SK-N-SH treated with all-trans-retinoic acid at 6 μM for 48 hours (cell line): ENCODE measurements around the gene ETV4.

Experiments used
- ATAC-seq: fragments of 200-7000 bp; cut with Tn5 transposase; 3 replicates; pipeline ENCODE4 v1.9.1; 2020; ENCODE audit warnings: mild to moderate bottlenecking, moderate library complexity
- ARNTL ChIP-seq: fragments of 450-650 bp; formaldehyde crosslinking; IDR thresholded peaks from 2 replicates; pipeline ENCODE4 v1.5.0; 2020; ENCODE audit warnings: low read depth, mild to moderate bottlenecking, moderate library complexity, borderline replicate concordance
- BACH2 ChIP-seq: fragments of 250-450 bp; sonication (Bioruptor Pico); IDR thresholded peaks from 2 replicates; pipeline ENCODE4 v1.9.0; 2021; ENCODE audit warnings: mild to moderate bottlenecking, borderline replicate concordance
- CREB5 ChIP-seq: fragments of 250-450 bp; sonication (Bioruptor Pico); IDR thresholded peaks from 2 replicates; pipeline ENCODE4 v1.5.1; 2020; ENCODE audit warnings: low read depth, mild to moderate bottlenecking, moderate library complexity
- CSDC2 ChIP-seq: fragments of 250-450 bp; sonication (Bioruptor Pico); IDR thresholded peaks from 2 replicates; pipeline ENCODE4 v1.5.0; 2020; ENCODE audit warnings: mild to moderate bottlenecking, moderate library complexity
- ESRRG ChIP-seq: fragments of 250-450 bp; sonication (Bioruptor Pico); IDR thresholded peaks from 2 replicates; pipeline ENCODE4 v1.6.1; 2021; ENCODE audit warnings: mild to moderate bottlenecking
- PPARA ChIP-seq: fragments of 250-450 bp; sonication (Bioruptor Pico); IDR thresholded peaks from 2 replicates; pipeline ENCODE4 v1.5.0; 2020; ENCODE audit warnings: mild to moderate bottlenecking, borderline replicate concordance
- RARB ChIP-seq: fragments of 250-450 bp; sonication (Bioruptor Pico); IDR thresholded peaks from 2 replicates; pipeline ENCODE4 v1.8.0; 2021; ENCODE audit warnings: mild to moderate bottlenecking, moderate library complexity
- TCF4 ChIP-seq: fragments of 250-450 bp; sonication (Bioruptor Pico); IDR thresholded peaks from 2 replicates; pipeline ENCODE4 v1.8.0; 2021; ENCODE audit warnings: mild to moderate bottlenecking, moderate library complexity, borderline replicate concordance
- TOX ChIP-seq: fragments of 250-450 bp; sonication (Bioruptor Pico); IDR thresholded peaks from 2 replicates; pipeline ENCODE4 v1.8.0; 2021; ENCODE audit warnings: mild to moderate bottlenecking, moderate library complexity, borderline replicate concordance
- TSHZ2 ChIP-seq: fragments of 250-450 bp; sonication (Bioruptor Pico); IDR thresholded peaks from 2 replicates; pipeline ENCODE4 v1.5.0; 2020; ENCODE audit warnings: mild to moderate bottlenecking, moderate library complexity
- ZC3H10 ChIP-seq: fragments of 250-450 bp; sonication (Bioruptor Pico); IDR thresholded peaks from 2 replicates; pipeline ENCODE4 v1.5.1; 2021; ENCODE audit warnings: mild to moderate bottlenecking, moderate library complexity
- ZFP3 ChIP-seq: fragments of 250-450 bp; sonication (Bioruptor Pico); IDR thresholded peaks from 2 replicates; pipeline ENCODE4 v1.5.0; 2020; ENCODE audit warnings: mild to moderate bottlenecking, moderate library complexity
- ZFP30 ChIP-seq: fragments of 450-650 bp; formaldehyde crosslinking; IDR thresholded peaks from 2 replicates; pipeline ENCODE4 v1.5.0; 2022; ENCODE audit warnings: mild to moderate bottlenecking, moderate library complexity
- ZNF565 ChIP-seq: fragments of 450-650 bp; formaldehyde crosslinking; conservative IDR thresholded peaks from 2 replicates; pipeline ENCODE4 v1.5.0; 2020; ENCODE audit warnings: low read depth, mild to moderate bottlenecking, moderate library complexity
- ZNF70 ChIP-seq: fragments of 450-650 bp; formaldehyde crosslinking; IDR thresholded peaks from 2 replicates; pipeline ENCODE4 v1.5.0; 2020; ENCODE audit warnings: mild to moderate bottlenecking, moderate library complexity
- ZNF8 ChIP-seq: fragments of 450-650 bp; formaldehyde crosslinking; IDR thresholded peaks from 2 replicates; pipeline ENCODE4 v1.5.0; 2020; ENCODE audit warnings: mild to moderate bottlenecking, moderate library complexity
- TF ChIP-seq, protein P1 (sequence below): fragments of 250-450 bp; sonication (Bioruptor Pico); IDR thresholded peaks from 2 replicates; pipeline ENCODE4 v1.8.0; 2020; ENCODE audit warnings: mild to moderate bottlenecking, moderate library complexity, borderline replicate concordance
- TF ChIP-seq, protein P2 (sequence below): fragments of 250-450 bp; sonication (Bioruptor Pico); IDR thresholded peaks from 2 replicates; pipeline ENCODE4 v1.8.0; 2021; ENCODE audit warnings: low read depth, mild to moderate bottlenecking, moderate library complexity, borderline replicate concordance
- TF ChIP-seq, protein P3 (sequence below): fragments of 250-450 bp; sonication (Bioruptor Pico); IDR thresholded peaks from 2 replicates; pipeline ENCODE4 v1.5.1; 2021; ENCODE audit warnings: mild to moderate bottlenecking, moderate library complexity

Gene ETV4

DNA sequence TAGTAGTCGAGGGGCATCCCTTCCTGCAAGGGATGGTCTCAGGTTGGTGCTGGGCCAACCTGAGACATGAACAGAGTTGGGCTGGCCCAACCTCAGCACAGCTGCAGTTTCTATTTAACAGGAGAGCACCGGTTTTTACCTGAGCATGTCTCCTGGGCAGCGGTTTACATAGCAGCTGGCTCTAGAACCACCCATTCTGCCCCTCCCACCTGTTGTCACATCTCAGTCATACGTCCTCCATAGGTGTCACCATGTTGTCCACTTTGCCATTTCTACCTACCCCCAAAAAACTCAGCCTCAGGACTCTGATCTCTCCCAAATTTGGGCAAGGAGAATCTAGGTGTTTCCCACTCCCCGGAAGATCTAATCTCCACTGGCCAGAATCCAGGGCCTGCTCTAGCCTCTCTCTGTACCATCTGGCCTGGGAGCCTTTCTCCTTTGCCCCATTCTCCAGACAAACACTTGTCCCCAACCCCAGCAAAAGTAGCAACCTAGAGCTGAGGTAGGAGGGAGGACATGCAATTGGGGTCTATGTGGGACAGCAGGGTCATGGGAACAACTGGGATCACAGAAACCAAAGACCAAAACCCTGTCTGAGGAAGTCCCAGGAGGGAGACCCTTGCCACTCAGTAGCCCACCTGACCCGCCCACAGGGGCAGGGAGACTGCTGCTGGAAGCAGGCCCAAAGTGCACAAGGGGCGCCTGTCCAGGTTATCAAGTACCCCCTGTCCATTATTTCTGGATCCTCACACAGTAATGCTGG, 19.1 kb downstream of the ETV4 start (continued):
- TF ChIP-seq CREB5 (no peak), ZNF565 (CRISPR knock-in tag) (no peak), CSDC2 (CRISPR knock-in tag) (no peak), ZFP3 (CRISPR knock-in tag) (no peak), RARB (CRISPR knock-in tag) (no peak), PPARA (CRISPR knock-in tag) (no peak), ESRRG (CRISPR knock-in tag) (no peak)
- TF ChIP-seq, protein P1, sequence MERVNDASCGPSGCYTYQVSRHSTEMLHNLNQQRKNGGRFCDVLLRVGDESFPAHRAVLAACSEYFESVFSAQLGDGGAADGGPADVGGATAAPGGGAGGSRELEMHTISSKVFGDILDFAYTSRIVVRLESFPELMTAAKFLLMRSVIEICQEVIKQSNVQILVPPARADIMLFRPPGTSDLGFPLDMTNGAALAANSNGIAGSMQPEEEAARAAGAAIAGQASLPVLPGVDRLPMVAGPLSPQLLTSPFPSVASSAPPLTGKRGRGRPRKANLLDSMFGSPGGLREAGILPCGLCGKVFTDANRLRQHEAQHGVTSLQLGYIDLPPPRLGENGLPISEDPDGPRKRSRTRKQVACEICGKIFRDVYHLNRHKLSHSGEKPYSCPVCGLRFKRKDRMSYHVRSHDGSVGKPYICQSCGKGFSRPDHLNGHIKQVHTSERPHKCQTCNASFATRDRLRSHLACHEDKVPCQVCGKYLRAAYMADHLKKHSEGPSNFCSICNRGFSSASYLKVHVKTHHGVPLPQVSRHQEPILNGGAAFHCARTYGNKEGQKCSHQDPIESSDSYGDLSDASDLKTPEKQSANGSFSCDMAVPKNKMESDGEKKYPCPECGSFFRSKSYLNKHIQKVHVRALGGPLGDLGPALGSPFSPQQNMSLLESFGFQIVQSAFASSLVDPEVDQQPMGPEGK: no peak

- peak; percentile 46 for ATAC-seq
- TF ChIP-seq CSDC2 (CRISPR knock-in tag) (no peak), CREB5 (no peak), ARNTL (CRISPR knock-in tag) (no peak), PPARA (CRISPR knock-in tag) (no peak), ZNF8 (CRISPR knock-in tag) (no peak), BACH2 (CRISPR knock-in tag) (no peak), ZNF565 (CRISPR knock-in tag) (no peak), ZFP30 (CRISPR knock-in tag) (no peak), TOX (CRISPR knock-in tag) (no peak), RARB (CRISPR knock-in tag) (no peak)
Observed at GRCh38 chr17:43524945-43525575, 21.1 kb downstream of the ETV4 start.

GRCh38 chr17:43521389-43521788, 24.8 kb downstream of the ETV4 start:
- ATAC-seq: no peak
- TF ChIP-seq, protein P1: no peak
- TF ChIP-seq ZFP3 (CRISPR knock-in tag) (no peak), TSHZ2 (CRISPR knock-in tag) (no peak), ZNF8 (CRISPR knock-in tag) (no peak), BACH2 (CRISPR knock-in tag) (no peak), RARB (CRISPR knock-in tag) (no peak), TOX (CRISPR knock-in tag) (no peak), TCF4 (CRISPR knock-in tag) (no peak), ZNF70 (CRISPR knock-in tag) (no peak), ZC3H10 (CRISPR knock-in tag) (no peak), CREB5 (no peak), CSDC2 (CRISPR knock-in tag) (no peak), ZFP30 (CRISPR knock-in tag) (no peak)
- TF ChIP-seq, protein P2, sequence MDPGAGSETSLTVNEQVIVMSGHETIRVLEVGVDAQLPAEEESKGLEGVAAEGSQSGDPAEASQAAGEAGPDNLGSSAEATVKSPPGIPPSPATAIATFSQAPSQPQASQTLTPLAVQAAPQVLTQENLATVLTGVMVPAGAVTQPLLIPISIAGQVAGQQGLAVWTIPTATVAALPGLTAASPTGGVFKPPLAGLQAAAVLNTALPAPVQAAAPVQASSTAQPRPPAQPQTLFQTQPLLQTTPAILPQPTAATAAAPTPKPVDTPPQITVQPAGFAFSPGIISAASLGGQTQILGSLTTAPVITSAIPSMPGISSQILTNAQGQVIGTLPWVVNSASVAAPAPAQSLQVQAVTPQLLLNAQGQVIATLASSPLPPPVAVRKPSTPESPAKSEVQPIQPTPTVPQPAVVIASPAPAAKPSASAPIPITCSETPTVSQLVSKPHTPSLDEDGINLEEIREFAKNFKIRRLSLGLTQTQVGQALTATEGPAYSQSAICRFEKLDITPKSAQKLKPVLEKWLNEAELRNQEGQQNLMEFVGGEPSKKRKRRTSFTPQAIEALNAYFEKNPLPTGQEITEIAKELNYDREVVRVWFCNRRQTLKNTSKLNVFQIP (CRISPR knock-in tag): no peak
- TF ChIP-seq, protein P3, sequence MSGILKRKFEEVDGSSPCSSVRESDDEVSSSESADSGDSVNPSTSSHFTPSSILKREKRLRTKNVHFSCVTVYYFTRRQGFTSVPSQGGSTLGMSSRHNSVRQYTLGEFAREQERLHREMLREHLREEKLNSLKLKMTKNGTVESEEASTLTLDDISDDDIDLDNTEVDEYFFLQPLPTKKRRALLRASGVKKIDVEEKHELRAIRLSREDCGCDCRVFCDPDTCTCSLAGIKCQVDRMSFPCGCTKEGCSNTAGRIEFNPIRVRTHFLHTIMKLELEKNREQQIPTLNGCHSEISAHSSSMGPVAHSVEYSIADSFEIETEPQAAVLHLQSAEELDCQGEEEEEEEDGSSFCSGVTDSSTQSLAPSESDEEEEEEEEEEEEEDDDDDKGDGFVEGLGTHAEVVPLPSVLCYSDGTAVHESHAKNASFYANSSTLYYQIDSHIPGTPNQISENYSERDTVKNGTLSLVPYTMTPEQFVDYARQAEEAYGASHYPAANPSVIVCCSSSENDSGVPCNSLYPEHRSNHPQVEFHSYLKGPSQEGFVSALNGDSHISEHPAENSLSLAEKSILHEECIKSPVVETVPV (CRISPR knock-in tag): no peak
- TF ChIP-seq, all 23 proteins: peak for 0
